GM12874 (cell line): Measurements from ENCODE around the gene PEX5.

ENCODE experiments used
- TF ChIP-seq, protein P1 (sequence below): IDR thresholded peaks from 2 replicates; pipeline ENCODE4 v1.5.1; 2011; ENCODE audit warnings: low read depth, mild to moderate bottlenecking, control low read depth, low read length, moderate library complexity; ENCODE audit not compliant: insufficient read depth

Gene PEX5

DNA sequence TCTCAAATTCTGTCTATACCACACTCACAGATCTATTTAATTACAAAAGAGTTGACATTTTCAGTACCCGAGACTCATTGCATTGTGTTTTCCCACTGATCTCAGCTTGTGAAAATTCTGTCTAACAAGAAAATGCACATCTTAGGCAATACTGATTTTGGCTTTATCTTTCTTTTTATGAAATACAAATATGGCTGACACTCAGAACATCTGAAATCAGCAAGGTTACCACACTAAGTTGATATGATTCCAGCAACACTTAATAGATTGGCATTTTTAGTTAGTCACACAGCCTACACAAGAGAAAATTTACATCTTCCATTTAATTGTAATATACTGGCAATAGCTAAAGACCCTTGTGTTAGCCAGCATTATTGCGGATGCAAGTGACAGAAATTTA lies 40.3 kb downstream of the PEX5 start:
- TF ChIP-seq, protein P1, sequence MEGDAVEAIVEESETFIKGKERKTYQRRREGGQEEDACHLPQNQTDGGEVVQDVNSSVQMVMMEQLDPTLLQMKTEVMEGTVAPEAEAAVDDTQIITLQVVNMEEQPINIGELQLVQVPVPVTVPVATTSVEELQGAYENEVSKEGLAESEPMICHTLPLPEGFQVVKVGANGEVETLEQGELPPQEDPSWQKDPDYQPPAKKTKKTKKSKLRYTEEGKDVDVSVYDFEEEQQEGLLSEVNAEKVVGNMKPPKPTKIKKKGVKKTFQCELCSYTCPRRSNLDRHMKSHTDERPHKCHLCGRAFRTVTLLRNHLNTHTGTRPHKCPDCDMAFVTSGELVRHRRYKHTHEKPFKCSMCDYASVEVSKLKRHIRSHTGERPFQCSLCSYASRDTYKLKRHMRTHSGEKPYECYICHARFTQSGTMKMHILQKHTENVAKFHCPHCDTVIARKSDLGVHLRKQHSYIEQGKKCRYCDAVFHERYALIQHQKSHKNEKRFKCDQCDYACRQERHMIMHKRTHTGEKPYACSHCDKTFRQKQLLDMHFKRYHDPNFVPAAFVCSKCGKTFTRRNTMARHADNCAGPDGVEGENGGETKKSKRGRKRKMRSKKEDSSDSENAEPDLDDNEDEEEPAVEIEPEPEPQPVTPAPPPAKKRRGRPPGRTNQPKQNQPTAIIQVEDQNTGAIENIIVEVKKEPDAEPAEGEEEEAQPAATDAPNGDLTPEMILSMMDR, result no peak

DNA sequence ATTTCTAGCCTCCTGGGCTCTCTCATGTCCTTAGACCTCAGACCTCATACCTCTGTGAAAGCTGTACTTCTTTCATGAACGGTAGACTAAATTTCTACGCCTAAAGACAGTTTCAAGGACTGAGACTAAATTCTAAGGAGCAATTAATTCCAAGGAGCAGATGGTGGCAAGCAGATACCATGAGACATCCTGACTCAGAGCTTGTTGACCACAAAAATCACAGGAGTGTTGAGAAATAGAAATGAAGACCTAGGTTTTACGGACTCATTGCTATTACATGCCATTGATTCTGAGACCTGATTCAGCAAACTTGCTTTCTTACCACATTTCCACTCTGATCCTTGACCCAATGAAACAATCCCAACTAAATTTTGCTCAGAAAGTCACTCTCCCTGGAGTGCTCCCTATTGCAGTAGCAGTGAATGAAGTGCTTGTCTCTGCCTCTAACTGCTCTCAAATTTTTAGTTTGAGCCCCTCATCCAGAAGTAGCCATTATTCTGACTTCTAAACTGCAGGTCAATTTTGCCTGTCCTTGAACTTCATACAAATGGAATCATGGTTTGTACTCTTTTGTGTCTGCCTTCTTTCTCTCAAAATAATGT lies 52.0 kb downstream of the PEX5 start:
- TF ChIP-seq, protein P1, result no peak

DNA sequence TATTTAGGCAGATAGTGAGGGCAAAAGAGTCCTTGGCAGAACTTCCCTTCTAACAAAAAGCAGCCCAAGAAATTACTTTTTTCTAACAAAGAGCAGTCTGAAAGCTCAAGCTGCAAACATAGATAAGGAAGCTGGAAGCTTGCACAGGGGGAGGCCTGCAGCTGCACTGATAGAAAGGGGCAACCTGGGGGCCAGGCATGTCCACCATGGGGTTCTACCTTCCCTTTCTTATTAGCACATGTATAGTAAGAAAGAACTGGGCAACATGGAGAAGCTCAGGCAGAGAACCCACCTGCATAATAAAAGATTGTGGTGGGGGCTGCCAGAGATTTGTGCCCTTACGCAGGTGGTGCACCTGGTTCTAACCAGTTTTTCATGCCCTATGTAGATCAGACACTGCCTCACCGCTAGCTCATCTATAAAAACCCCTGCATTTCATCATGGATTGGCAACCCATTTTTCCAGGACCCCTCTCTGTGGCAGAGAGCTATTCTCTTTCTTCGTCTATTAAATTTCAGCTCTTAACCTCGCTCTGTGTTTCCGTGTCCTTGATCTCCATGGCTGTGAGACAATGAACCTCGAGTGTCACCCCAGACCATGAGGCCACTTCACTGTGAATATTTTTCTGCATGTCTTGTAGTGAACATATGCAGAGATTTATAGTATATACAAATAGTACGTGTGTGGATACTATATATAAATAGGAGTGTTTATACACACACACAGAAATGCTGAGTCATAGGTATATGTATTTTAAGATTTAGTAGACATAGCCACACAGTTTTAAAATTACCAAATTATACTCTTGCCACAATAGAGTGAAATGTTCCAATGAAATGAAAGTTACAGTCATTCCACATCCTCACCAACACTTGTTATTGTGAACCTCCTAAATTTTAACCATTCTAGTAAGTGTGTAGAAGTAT lies 53.0 kb downstream of the PEX5 start:
- TF ChIP-seq, protein P1, result no peak

DNA sequence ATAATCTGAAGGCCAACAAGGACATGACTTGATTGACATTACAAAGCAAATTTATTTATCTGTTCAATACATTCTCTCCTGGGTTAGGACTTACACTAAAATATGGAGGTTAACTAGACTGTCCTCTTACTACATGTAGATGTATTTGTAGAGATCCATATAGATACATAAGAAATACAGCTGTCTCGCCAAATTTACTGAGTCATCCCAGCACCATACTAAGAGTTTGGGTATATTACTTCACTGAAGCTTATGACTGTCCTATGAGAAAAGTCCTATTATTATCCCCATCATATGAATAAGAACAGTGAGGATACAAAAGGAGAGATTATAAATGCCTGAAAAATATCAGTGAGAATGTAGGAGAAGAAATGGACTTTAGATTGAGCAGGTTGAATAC lies 69.6 kb downstream of the PEX5 start:
- TF ChIP-seq, protein P1, result no peak
